SU-DHL-6 (cell line): ENCODE results near the gene RAB33A.

Source experiments
- EZH2phosphoT487 ChIP-seq: fragments of 200-600 bp; sonication (generic), shearing (Covaris generic); conservative IDR thresholded peaks from 2 replicates; pipeline ENCODE4 v1.6.1; 2018; ENCODE audit warnings: mild to moderate bottlenecking, antibody characterized with exemption, low read length, moderate library complexity, mixed read lengths
- TF ChIP-seq, protein P1 (sequence below): fragments of 200-600 bp; sonication (generic); IDR thresholded peaks from one replicate; pipeline ENCODE4 v1.5.1; 2017; ENCODE audit warnings: antibody characterized with exemption, mild to moderate bottlenecking, low read length, moderate library complexity; ENCODE audit not compliant: insufficient read depth, poor library complexity, severe bottlenecking

DNA sequence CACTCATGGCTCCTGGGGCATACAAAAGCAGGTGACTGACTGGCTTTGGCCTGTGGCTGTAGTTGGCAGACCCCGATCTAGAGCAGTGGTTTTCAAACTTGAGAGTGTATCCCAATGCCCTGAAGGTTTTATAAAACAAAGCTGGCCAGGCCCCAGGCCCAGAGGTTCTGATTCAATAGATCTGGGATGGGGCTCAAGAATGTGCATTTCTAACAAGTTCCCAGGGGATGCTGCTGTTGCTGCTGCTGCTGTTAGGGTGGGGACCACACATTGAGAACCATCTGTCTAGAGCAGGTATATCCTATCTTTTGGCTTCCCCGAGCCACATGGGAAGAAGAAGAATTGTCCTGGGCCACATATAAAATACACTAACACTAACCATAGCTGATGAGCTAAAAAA, 13.5 kb upstream of the RAB33A start:
- TF ChIP-seq, protein P1, sequence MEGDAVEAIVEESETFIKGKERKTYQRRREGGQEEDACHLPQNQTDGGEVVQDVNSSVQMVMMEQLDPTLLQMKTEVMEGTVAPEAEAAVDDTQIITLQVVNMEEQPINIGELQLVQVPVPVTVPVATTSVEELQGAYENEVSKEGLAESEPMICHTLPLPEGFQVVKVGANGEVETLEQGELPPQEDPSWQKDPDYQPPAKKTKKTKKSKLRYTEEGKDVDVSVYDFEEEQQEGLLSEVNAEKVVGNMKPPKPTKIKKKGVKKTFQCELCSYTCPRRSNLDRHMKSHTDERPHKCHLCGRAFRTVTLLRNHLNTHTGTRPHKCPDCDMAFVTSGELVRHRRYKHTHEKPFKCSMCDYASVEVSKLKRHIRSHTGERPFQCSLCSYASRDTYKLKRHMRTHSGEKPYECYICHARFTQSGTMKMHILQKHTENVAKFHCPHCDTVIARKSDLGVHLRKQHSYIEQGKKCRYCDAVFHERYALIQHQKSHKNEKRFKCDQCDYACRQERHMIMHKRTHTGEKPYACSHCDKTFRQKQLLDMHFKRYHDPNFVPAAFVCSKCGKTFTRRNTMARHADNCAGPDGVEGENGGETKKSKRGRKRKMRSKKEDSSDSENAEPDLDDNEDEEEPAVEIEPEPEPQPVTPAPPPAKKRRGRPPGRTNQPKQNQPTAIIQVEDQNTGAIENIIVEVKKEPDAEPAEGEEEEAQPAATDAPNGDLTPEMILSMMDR: no peak
- TF ChIP-seq EZH2phosphoT487: no peak
